Measurements from ENCODE around the gene EIF2S3.
"Not testable (repeated sequence)": the region's sequence is repeated elsewhere in the genome, so short reads cannot be mapped to it uniquely, and the experiment has no call there.

EIF2S3 gene

DNA sequence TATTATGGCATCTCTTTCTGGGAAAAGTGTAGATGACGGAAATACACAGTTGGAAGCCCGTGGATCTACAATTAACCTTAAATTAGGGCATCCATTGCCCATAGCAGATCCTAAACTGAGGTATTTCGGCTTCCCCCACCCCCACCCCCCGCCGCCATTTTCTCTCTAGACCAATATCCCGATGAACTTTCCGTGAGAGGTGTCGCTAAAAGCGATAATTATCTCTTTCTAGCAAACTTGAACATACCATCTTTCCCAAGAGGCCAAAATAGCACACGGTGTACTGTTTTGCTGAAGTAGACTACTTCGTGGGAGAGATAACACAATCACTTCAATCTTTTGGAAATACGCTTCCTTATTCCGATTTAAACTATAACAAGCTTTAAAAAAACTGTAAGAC lies 28.3 kb upstream of the EIF2S3 start:
- TF ChIP-seq, protein P1, sequence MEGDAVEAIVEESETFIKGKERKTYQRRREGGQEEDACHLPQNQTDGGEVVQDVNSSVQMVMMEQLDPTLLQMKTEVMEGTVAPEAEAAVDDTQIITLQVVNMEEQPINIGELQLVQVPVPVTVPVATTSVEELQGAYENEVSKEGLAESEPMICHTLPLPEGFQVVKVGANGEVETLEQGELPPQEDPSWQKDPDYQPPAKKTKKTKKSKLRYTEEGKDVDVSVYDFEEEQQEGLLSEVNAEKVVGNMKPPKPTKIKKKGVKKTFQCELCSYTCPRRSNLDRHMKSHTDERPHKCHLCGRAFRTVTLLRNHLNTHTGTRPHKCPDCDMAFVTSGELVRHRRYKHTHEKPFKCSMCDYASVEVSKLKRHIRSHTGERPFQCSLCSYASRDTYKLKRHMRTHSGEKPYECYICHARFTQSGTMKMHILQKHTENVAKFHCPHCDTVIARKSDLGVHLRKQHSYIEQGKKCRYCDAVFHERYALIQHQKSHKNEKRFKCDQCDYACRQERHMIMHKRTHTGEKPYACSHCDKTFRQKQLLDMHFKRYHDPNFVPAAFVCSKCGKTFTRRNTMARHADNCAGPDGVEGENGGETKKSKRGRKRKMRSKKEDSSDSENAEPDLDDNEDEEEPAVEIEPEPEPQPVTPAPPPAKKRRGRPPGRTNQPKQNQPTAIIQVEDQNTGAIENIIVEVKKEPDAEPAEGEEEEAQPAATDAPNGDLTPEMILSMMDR (IDR thresholded peaks at IDR 0.05; ENCODE audit: low read depth, low read length) = no peak
- DNase-seq (ENCODE audit: extremely low read depth, low read depth) = no peak

DNA sequence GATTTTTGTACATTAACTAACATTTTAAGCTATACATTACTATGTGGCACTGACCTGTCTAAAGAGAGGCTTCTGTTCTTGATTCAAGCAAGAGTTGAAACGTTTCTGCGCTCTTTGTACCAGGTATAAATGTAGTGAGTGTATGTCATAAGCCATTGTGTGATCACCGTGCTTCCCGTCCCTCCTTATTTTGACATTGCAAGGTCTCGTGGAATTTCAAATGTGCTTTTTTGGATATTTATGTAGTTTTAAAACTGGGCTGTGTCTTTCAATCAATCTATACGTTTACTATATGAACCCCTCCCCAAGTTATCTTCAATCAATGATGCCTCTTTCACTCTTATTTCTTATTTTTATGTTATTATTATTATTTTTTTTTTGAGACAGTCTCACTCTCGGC lies 27.7 kb upstream of the EIF2S3 start, which contains the start of gene KLHL15:
TSS of gene KLHL15 (minus strand) at position 101 of the 400 bp plus-strand sequence. CDS start 20,493 bp downstream, outside the sequence.
- DNase-seq (ENCODE audit: extremely low read depth, low read depth) = no peak

DNA sequence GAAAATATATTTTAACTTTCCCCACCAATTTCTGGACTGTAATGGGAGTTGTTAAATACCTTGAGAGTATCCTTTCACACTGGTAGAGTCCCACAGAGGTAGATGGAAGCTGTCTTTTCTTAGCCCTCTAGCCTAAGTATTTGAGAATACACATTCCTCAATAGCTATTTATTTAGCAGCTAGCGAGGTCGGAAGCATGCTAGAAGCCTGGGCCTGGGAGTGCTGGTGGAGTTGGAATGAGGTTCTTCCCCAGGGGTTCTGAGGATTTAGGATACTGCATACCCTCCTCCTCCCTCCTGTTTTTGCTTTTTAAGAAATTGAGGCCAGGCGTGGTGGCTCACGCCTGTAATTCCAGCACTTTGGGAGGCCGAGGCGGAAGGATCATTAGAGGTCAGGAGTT lies 26.8 kb upstream of the EIF2S3 start:
- DNase-seq (ENCODE audit: extremely low read depth, low read depth) = no peak
- TF ChIP-seq, protein P1 (IDR thresholded peaks at IDR 0.05; ENCODE audit: low read depth, low read length) = no peak

More for the DNA sequence above, 27.7 kb upstream of the EIF2S3 start, which contains the start of gene KLHL15:
- TF ChIP-seq, protein P1 (IDR thresholded peaks at IDR 0.05; ENCODE audit: low read depth, low read length) = no peak

DNA sequence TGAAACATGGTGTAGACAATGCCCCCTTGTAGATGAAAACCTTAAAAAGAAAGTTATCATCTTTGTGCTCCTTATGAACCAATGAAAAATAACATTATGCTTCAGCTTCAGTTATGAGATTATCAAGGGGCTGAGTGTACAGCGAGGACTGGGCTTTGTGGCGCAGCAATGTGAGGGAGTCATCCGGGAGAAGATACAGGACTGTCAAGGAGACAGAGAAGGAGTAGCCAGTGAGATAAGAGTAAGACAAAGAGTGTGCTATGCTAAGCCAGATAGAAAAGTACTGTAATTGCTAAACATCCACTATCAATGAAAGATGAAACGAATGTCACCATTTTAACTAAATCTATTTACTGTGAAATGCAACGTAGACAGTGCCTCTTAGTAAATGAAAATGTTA lies 24.2 kb upstream of the EIF2S3 start:
- no peak for DNase-seq (ENCODE audit: extremely low read depth, low read depth)
- TF ChIP-seq, protein P1 (IDR thresholded peaks at IDR 0.05; ENCODE audit: low read depth, low read length) = no peak

DNA sequence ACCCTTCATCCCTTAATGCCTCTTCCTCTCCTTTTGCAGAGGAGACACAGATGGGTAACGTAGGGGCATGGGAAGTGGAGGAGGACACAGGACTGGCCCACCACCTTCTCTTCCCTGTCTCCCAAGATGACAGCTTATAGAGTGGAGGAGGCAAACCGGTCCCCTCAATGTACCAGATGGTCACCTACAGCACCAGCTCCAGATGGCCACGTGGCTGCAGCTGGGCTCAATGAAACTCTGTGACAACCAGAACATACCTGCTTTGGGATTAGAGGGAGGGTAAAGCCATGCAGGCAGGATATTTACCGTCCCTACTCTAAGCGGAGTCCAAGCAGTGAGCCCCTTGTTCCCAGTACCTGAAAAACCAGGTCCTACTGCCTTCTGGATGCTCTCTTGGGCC lies 20.3 kb upstream of the EIF2S3 start:
- TF ChIP-seq, protein P1 (IDR thresholded peaks at IDR 0.05; ENCODE audit: low read depth, low read length) = no peak
- no peak for DNase-seq (ENCODE audit: extremely low read depth, low read depth)

DNA sequence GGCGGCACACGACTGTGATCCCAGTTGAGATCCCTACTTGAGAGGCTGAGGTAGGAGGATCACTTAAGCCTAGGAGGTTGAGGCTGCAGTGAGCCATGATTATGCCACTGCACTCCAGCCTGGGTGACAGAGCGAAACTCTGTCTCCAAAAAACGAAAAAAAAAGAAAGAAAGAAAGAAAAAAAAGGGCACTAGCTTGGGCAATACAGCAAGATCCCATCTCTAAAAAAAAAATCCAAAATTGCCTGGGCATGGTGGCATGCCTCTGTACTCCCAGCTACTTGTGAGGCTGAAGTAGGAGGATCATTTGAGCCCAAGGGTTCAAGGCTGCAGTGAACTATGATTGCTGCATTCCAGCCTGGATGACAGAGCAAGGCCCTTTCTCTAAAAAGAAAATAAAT lies 17.0 kb upstream of the EIF2S3 start:
- no peak for DNase-seq (ENCODE audit: extremely low read depth, low read depth)
- TF ChIP-seq, protein P1 (IDR thresholded peaks at IDR 0.05; ENCODE audit: low read depth, low read length) = no peak

DNA sequence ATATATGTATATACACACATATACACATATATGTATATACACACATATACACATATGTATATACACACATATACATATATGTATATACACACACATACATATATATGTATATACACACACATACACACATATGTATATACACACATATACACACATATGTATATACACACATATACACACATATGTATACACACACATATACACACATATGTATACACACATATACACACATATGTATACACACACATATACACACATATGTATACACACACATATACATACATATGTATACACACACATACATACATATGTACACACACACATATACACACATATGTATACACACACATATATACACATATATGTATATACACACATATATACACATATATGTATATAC lies 8.7 kb upstream of the EIF2S3 start:
- DNase-seq (ENCODE audit: extremely low read depth, low read depth) = not testable (repeated sequence)

DNA sequence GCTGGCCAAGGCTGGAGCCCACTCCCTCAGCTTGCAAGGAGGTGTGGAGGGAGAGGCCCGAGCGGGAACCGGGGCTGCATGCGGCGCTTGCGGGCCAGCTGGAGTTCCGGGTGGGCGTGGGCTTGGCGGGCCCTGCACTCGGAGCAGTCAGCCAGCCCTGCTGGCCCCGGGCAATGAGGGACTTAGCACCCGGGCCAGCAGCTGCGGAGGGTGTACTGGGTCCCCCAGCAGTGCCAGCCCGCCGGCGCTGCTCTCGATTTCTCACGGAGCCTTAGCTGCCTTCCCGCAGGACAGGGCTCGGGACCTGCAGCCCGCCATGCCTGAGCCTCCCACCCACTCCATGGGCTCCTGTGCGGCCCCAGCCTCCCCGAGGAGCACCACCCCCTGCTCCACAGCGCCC lies 5.1 kb upstream of the EIF2S3 start:
- not testable (repeated sequence) for DNase-seq (ENCODE audit: extremely low read depth, low read depth)

DNA sequence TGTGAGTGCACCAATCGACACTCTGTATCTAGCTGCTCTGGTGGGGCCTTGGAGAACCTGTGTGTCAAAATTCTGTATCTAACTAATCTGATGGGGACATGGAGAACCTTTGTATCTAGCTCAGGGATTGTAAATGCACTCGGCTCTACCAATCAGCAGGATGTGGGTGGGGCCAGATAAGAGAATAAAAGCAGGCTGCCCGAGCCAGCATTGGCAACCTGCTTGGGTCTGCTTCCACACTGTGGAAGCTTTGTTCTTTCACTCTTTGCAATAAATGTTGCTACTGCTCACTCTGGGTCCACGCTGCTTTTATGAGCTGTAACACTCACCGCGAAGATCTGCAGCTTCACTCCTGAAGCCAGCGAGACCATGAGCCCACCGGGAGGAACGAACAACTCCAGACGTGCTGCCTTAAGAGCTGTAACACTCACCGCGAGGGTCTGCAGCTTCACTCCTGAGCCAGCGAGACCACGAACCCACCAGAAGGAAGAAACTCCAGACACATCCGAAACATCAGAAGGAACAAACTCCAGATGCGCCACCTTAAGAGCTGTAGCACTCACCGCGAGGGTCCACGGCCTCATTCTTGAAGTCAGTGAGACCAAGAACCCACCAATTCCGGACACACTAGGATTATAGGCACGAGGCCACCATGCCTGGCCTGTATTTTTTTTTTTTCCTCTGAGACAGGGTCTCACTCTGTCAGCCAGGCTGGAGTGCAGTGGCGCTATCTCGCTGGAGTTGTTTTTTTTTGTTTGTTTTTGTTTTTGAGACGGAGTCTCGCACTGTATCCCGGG lies 4.0 kb upstream of the EIF2S3 start:
- not testable (repeated sequence) for DNase-seq (ENCODE audit: extremely low read depth, low read depth)

Data from AG09319 (cell line).